HG03139 (cell line): ENCODE results near the gene ITGB7.
A peak's percentile ranks its signal among the peaks of the same experiment; 100 is the strongest.

ENCODE experiments used
- ATAC-seq: cut with Tn5 transposase; IDR thresholded peaks from one replicate; pipeline ENCODE4 v1.9.1; 2021; ENCODE audit not compliant: unreplicated experiment

The ITGB7 gene, protein sequence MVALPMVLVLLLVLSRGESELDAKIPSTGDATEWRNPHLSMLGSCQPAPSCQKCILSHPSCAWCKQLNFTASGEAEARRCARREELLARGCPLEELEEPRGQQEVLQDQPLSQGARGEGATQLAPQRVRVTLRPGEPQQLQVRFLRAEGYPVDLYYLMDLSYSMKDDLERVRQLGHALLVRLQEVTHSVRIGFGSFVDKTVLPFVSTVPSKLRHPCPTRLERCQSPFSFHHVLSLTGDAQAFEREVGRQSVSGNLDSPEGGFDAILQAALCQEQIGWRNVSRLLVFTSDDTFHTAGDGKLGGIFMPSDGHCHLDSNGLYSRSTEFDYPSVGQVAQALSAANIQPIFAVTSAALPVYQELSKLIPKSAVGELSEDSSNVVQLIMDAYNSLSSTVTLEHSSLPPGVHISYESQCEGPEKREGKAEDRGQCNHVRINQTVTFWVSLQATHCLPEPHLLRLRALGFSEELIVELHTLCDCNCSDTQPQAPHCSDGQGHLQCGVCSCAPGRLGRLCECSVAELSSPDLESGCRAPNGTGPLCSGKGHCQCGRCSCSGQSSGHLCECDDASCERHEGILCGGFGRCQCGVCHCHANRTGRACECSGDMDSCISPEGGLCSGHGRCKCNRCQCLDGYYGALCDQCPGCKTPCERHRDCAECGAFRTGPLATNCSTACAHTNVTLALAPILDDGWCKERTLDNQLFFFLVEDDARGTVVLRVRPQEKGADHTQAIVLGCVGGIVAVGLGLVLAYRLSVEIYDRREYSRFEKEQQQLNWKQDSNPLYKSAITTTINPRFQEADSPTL

DNA sequence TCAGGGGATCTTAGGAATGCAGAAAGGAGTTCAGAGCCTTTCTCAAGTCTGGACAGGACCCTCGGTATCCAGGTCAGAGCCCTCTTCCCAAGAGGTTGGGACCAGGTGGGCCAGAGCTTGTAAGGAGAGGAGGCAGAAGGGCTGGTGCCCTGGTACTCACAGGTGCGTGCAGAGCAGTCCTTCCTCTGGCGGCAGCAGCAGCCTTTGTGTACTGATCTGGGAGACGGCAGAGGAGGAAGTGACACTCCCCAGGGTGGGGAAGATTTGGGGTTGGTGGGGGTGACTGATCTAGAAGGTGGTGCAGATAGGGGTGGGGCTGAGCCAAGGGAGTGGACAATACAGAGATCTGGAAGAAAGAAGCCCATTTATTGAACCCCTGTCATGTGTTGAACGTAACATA, at the start of gene ITGB7:
Gene ITGB7, minus strand, starts transcription at position 210 of the 400 bp plus-strand sequence. CDS start 6,808 bp downstream, outside the sequence.
- ATAC-seq: peak; percentile 37

DNA sequence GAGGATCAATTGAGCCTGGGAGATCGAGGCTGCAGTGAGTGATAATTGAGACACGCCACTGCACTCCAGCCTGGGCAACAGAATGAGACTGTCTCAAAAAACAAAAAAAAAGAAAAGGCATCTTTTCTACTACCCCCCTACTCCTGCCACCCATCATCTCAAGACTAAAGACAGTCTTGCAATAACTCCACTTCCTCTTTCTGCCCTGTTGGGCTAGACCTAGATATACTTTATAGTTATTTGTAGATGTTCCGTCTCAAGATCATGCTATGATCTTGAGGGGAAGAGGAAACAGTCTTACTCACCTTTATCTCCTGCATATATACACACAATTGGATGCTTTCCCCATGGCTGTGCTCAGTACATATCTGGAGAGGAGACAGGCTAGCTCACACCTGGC, 48.9 kb upstream of the ITGB7 start:
- no peak for ATAC-seq

DNA sequence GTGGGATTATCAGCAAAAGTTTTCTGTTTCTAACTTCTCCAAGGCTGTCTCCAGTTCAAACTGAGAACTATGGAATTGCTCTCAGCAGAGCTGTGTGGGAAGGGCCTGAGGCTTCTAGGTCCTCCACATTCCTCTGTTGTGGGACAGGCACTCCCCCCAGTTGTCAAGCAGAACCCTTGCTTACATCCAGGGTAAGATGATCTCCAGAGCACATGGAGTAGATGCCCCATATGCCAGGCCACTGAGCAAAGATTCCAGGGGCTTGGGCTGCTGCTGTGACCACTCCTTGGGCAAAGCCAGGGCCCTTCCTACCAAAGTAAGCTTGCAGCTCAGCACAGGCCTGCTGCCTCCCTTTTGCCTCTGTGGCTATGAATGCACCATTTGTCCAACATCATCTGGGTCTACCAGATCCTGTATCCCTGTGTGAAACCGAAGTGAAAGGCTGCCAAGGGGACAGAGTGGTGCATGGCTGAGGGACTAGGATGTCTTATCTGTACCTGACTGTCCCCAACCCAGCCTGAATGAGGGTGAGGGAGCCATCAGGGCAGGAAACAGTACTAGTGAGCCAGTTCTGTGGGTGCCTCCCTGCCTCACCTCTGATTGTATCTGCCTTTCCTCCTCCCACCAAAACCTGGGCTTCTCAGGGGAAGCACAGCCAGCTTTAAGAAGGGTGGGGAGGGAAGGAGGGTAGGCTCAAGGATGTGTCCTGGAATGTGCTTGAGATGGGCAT, 47.9 kb upstream of the ITGB7 start:
- no peak for ATAC-seq

DNA sequence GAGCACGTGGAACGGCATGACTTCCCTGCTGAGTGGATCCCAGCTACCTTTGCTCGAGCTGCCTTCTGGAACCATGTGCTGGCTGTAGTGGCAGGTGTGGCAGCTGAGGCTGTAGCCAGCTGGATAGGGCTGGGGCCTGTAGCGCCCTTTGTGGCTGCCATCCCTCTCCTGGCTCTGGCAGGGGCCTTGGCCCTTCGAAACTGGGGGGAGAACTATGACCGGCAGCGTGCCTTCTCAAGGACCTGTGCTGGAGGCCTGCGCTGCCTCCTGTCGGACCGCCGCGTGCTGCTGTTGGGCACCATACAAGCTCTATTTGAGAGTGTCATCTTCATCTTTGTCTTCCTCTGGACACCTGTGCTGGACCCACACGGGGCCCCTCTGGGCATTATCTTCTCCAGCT, 46.2 kb upstream of the ITGB7 start:
- no peak for ATAC-seq

DNA sequence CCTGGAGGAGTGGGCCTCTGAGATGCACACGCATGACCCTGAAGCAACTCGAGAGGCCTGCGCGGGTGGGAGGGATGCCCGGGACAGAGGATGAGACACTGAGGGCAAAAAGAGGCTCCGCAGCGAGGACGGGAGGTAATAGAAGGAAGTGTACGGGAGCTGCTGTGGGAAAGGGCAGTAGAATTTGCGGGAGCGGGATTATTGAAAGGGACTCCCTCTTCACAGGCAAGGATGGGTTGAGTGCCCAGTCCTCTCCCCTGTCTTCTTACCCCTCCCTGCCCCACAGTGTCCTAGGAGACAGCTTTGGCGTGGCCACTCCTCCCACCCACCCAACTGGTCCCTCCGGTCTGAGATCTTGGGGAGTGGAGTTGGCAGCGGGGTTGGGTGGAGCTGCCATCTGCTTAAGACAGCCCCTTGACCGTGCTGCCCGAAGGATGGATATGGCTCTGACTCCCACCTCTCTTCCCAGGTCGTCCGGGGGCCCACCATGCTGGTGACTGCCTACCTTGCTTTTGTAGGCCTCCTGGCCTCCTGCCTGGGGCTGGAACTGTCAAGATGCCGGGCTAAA, 45.4 kb upstream of the ITGB7 start:
- ATAC-seq: no peak

DNA sequence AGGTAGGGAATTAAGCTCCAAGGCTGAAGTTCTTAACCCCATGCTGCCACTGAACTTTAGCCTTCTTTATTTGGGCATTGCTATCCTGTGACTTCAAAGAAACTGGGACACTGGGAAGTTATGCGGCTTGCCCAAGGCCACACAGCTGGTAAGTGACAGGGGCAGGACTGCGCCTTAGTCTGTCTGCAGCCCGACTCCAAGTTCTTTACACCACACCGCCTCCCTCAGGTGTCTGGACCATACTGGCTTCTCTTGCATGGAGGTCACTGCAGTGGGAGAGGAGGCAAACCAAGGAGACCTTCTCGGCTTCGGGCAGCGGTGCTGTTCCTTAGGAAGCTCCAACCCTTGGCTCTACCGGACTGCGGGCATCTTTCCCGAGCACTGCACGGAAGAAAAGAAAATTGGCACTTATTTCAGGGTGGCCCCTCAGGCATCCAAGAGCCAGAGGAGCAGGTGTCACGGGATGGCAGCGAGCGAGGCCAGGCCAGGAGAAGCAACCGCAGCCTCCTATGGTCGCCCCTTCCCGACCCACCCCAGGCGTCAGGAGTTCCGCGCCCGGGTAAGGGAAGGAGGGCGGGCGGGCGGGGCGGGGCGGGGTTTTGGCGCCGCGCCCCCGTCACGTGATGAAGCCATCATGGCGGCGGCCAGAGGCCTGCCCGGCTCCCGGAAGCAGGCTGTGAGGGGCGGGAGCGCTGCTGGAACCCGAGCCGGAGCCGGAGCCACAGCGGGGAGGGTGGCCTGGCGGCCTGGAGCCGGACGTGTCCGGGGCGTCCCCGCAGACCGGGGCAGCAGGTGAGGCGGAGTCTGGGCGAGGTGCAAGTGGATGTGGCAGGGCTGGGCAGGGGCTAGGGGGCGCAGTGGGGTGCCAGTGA, 44.7 kb upstream of the ITGB7 start:
- ATAC-seq: peak; percentile 69

DNA sequence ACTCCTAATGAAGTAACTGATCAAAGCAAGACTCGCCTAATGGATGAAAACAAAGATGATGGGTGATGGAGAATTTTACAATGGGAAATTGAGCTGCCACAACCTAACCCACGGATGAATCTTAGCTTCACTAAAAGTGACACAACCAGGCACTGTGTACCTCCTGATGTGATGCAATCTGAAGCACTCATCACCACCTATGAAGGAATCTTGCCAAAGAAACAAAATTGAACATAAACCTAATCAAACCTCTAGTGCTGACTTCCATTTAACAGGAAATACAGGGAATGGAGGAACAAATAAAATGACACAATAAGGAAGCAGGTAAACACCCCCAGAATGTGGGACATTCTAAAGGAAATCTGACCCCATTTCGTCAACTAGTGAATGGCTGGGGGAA, 38.2 kb upstream of the ITGB7 start:
- ATAC-seq: no peak

DNA sequence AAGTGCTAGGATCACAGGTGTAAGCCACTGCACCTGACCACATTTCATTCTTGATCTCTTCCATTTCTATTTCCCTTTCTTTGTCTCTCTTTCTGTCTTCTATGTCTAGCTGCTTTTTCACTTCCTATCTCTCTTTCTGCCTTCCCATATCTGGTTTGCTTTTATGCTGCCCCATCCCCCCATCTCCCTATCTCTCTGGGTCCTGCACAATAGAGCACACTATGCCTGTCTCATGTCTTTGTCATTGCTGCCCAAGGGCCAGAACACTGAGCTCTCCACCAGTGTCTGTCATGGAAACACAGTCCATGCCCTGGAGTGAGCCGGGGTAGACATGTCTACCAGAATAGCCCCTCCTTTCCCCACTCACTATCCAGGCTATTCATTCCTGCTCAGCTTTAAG, 37.3 kb upstream of the ITGB7 start:
- ATAC-seq: no peak

DNA sequence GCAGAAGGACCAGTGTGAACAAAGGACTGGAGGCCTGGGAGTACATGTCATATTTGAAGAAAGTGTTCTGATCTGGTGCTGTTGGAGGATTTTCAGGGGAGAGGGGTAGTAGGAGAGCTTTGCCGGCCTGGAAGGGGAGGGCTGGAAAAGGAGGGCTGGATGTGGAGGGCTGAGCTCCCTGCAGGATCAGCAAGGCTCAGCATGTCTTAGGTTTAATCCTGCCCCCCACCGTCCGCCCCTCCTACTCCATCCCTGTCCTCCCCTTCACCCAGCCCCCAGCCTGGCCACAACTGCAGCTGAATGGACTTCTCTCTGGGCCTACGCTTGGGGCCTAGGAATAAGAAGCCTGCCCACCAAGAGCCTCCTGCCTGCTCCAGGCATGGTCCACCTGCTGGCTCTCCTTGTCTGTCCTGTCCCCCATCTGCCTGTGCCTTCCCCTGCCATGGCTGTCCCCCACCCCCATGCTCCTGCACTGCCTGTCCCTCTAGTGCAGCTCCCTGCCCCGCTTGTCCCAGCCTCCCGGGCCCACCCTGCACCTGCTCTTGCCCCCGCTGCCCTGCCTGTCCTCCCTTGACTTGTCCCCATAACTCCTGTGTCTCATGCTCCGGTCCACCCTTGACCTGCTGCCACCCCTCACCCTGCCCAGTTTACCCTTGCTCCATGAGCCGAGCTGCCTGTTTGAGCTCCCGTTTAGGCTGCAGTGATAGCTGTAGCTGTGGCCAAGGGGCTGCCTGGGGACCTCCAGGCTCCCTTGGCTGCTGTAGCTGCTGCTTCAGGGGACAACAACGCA, 34.8 kb upstream of the ITGB7 start:
- no peak for ATAC-seq

DNA sequence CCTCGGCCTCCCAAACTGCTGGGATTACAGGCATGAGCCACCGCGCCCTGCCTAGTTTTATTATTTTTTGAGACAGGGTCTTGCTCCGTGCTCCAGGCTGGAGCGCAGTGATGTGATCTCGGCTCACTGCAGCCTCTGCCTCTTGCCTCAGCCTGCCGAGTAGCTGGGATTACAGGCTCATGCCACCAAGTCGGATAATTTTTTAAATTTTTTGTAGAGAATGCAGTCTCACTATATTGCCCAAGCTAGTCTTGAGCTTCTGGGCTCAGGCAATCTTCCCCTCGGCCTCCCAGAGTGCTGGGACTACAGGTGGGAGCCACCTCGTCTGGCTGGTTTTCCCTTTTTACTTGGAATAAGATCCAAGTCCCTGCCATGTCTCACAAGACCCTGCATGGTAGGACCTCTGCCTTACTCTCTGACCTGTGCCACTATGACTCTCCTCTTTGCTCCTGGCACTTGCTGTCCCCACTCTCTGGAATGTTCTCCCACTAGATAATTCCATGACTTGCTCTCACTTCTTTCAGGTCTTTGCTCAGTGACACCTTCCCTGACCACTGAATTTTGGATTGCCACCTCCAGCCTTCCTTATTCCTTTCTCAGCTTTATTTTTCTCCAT, 32.7 kb upstream of the ITGB7 start:
- ATAC-seq: no peak

DNA sequence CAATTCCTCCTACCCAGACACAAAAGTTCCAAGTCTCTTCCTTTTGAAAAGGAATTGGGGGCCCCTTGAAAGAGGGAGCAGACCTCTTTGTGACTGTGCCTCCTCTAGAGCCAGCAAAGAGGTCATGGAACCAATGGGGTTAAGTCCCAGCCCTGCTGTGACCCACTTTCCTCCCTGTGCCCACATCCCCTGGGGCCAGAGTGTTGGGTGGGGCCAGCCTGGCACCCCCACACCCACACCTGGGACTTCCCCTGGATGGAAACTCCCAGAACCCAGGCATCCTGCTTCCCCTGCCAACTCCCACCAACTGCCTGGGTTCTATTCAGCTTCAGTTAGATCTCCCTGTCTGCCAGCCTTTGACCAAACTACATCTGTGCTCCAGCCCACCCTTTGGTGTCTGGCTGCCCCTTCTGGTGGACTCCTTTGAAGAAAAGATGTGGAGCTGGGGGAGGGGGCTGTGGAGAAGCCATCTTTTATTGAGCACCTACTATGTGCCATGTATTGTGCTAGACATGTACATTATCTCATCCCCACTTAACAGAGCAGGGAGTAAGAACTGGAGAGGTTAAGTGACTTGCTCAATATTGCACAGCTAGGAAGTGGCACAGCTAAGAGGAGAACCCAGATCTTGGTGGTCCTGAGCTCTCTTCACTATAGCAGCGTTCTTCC, 29.5 kb upstream of the ITGB7 start:
- ATAC-seq: no peak

DNA sequence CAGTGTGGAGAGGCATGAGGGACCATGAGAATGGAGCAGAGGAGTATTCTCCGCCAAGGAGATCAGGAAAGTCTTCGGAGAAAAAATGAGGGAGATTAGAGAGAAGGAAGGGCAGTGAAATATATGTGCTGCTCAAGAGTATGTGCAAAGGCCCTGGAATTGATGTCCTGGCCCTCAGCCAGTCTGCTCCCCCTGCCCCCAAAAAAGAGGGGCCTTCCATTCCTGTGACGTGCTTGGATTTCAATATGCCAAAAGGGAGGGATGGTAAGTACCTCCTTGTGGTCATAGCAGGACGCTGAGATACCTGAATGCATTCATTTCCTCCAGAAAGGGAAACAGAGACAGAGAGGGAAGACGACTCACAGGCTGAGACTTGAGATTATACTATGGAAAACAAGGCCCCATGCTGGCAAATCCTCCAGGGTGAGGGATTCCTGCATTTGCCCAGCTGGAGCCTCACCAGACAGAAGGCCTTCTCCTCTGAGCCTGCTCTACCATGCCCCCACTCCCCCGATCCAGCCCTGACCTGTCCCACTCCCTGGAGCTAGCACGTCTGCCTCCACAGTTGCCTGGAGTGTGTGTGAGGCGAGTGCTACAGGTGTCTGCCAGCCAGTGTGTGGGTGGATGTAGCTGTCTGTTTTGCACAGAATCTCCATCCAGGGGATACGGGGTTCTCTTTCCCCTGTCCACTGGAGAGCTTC, 28.8 kb upstream of the ITGB7 start:
- no peak for ATAC-seq

DNA sequence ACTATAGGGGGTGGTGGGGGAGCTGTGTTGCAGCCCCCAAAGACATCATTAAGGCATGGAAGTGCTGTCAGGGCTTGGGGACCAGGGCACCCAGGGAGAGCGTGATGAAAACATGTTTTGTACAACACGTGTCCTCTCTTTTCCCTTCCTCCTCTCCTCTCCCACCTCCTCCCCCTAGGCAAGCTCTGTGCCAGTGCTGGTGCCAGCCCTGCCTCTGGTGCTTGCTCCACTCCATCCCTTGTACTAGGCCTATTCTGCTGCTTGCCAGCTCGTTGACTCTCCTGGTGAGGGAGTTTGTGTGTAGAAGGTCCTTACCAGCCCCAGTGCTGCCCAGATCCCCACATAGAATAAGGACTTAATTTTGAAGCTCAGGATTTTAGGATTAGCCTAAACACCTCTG, 28.1 kb upstream of the ITGB7 start:
- no peak for ATAC-seq

DNA sequence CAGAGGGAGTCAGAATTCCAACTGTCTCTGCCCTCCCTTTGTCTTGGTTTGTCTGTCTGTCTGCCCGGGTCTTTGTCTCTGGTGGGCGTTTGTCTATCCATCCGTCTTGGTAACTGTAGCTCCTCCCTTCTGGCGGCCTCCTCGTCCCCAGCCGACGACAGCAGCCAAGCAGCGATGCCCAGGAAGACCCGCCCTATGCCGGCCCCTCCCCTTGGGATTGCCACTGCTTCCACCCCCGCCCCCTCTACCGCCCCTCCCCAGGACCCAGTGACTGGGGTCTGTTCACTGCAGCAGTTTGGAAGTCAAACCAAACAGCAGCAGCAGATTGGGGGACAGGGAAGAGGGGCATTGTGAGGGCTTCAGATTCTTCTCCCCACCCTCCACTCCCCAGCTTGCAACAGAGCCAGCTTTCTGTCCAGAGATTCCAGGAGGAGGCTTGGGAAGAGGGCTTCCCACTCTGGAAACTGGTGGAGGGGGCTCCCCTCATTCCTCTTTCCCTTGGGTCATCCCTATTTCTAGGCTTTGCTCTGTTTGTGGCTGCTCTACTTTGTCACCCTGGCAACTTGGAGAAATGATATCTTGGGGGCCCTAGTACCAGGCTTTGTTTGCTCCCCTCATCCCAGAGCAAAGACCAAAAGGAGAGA, 27.3 kb upstream of the ITGB7 start:
- no peak for ATAC-seq

DNA sequence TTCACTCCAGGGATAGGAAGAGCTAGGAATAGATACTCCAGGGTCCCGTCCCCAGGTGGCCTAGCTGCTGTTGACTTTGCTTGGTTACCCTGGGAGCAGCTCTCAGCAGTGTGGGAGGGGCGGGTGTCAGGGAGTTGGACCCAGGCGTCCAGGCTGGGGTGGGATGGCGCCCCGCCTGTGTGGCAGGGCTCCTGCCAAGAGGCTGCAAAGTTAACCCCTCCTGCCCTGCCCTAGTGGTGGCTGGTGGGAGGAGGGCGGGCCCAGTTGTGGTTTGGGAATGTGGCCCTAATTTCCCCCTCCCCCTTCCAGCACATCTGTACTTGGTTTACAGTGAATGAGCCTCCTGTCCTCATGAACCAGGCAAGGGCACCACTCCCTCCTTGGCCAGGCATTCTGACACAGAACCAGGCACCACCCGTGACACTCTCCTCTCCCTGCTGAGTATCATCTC, 26.6 kb upstream of the ITGB7 start:
- no peak for ATAC-seq

DNA sequence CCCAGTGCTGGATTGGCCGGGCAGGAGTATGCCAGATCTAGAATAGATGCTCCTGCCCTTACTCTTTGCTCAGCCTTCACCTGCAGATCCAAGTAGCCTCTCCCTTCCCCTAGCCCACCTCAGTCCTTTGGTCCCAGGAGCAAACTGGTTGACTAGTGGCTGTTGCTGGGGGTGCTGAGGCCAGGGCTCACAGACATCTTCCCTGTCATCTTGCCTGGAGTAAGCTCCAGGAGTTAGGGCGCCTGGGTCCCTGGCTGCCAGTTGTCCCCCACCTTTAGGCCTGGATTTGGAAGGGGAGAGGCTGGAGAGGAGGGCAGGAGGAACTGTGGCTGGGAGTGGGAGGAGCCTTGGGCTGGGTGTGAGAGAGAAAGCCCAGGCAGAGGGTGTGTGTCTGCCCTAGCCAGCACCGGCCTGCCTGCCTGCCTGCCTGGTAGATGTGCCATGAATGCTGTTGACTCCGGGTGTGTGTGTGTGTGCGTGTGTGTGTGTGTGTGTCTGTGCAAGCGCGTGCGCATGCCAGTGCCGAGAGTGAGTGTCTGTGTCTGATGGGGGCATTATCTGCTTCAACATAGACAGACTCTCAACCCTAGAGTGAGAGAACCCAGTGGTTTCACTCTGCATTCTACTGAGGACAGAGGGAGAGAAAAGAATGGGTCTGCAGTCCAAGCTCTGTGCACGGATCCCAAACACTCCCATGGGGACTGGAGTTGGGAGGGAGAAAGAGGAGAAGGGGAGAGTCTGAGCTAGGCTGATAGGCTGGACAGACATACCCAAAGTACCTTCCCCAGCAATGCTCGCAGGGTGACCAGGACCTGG, 25.8 kb upstream of the ITGB7 start:
- no peak for ATAC-seq
